HepG2 (cell line): Measurements from ENCODE around the gene PPP2R5D. TPM values are rescaled to one million over a fixed set of nuclear protein-coding genes. Genes with fewer than 3 reads are reported as not detected.

ENCODE experiments used
- CBX1 ChIP-seq: IDR thresholded peaks from one replicate; pipeline ENCODE4 v1.6.1; 2016; ENCODE audit warnings: antibody characterized with exemption, low read depth
- EEA1 ChIP-seq: sonication (generic); formaldehyde crosslinking; IDR thresholded peaks from 2 replicates; pipeline ENCODE4 v1.5.1; 2020; ENCODE audit warnings: mild to moderate bottlenecking, missing genetic modification reagents, borderline replicate concordance
- GATAD1 ChIP-seq: IDR thresholded peaks from 2 replicates; pipeline ENCODE4 v1.6.1; 2016; ENCODE audit warnings: missing genetic modification reagents, missing compliant biosample characterization
- HNF4A ChIP-seq: sonication (generic); formaldehyde crosslinking; IDR thresholded peaks from 2 replicates; pipeline ENCODE4 v1.4.0; 2020; ENCODE audit warnings: missing genetic modification reagents
- NBN ChIP-seq: fragments of 450-650 bp; conservative IDR thresholded peaks from 2 replicates; pipeline ENCODE4 v1.6.1; 2017
- NFIB ChIP-seq: sonication (generic); formaldehyde crosslinking; IDR thresholded peaks from 2 replicates; pipeline ENCODE4 v1.9.0; 2021; ENCODE audit warnings: missing genetic modification reagents, mild to moderate bottlenecking, borderline replicate concordance
- SIN3A ChIP-seq: IDR thresholded peaks from 2 replicates; pipeline ENCODE4 v1.6.1; 2011; ENCODE audit warnings: low read depth, mild to moderate bottlenecking, control low read depth, low read length, borderline replicate concordance
- TFAP4 ChIP-seq: sonication (generic); IDR thresholded peaks from 2 replicates; pipeline ENCODE4 v1.6.1; 2016; ENCODE audit warnings: low read depth, borderline replicate concordance
- TRIM22 ChIP-seq: fragments of 450-650 bp; IDR thresholded peaks from 2 replicates; pipeline ENCODE4 v1.6.1; 2017
- YEATS4 ChIP-seq: sonication (generic); formaldehyde crosslinking; IDR thresholded peaks from 2 replicates; pipeline ENCODE4 v1.4.0; 2020; ENCODE audit warnings: missing genetic modification reagents, borderline replicate concordance
- ZBTB37 ChIP-seq: sonication (generic); formaldehyde crosslinking; IDR thresholded peaks from 2 replicates; pipeline ENCODE4 v1.4.0; 2020; ENCODE audit warnings: mild to moderate bottlenecking, missing genetic modification reagents
- ZNF101 ChIP-seq: sonication (generic); formaldehyde crosslinking; IDR thresholded peaks from 2 replicates; pipeline ENCODE4 v1.4.0; 2020; ENCODE audit warnings: mild to moderate bottlenecking, low read depth, missing genetic modification reagents, borderline replicate concordance
- ZNF17 ChIP-seq: sonication (generic); formaldehyde crosslinking; IDR thresholded peaks from 2 replicates; pipeline ENCODE4 v1.5.0; 2020; ENCODE audit warnings: mild to moderate bottlenecking, missing genetic modification reagents
- ZNF264 ChIP-seq: sonication (generic); formaldehyde crosslinking; IDR thresholded peaks from 2 replicates; pipeline ENCODE4 v1.4.0; 2020; ENCODE audit warnings: missing genetic modification reagents
- ZNF280B ChIP-seq: sonication (generic); formaldehyde crosslinking; IDR thresholded peaks from 2 replicates; pipeline ENCODE4 v1.5.0; 2020; ENCODE audit warnings: missing genetic modification reagents, mild to moderate bottlenecking, borderline replicate concordance
- ZNF83 ChIP-seq: sonication (generic); formaldehyde crosslinking; IDR thresholded peaks from 2 replicates; pipeline ENCODE4 v1.4.0; 2020; ENCODE audit warnings: missing genetic modification reagents, mild to moderate bottlenecking, borderline replicate concordance
- polyA plus RNA-seq, 8 experiments: library from polyadenylated mRNA; depleted of rRNA in 3 of 8; stranded (reverse) in 7 of 8; unstranded in 1 of 8; fragments of >200 nt; fragmentation: Illumina TruSeq in 4 of 8; extraction: Trizol in 4 of 8; gene quantifications; 2 replicates each; pipeline versions ENCODE4 v1.2.1 to v1.2.3, GENCODE V29; 2011 to 2016; ENCODE audit warnings: low read depth in 4 of 8, missing spikeins in 1 of 8, mixed read lengths in 1 of 8; ENCODE audit not compliant: insufficient read depth in 1 of 8
- total RNA-seq, 5 experiments: library from RNA; depleted of rRNA; stranded (reverse); fragments of >200 nt; fragmentation: Illumina TruSeq; extraction: Trizol; gene quantifications; 2 replicates each; pipeline ENCODE4 v1.2.3, GENCODE V29; 2016; ENCODE audit warnings: low read depth in 1 of 5
- TF ChIP-seq, protein P1 (sequence below): sonication (generic); formaldehyde crosslinking; IDR thresholded peaks from 2 replicates; pipeline ENCODE4 v1.8.0; 2022; ENCODE audit warnings: mild to moderate bottlenecking, missing genetic modification reagents, borderline replicate concordance
- TF ChIP-seq, protein P2 (sequence below): sonication (generic); formaldehyde crosslinking; IDR thresholded peaks from 2 replicates; pipeline ENCODE4 v1.4.0; 2020; ENCODE audit warnings: missing genetic modification reagents

PPP2R5D gene
- total and polyA plus RNA-seq, 2 of the 13 experiments (the other 11 are each of a cell fraction or from before 2014, with no cell fraction given): 53.7 to 60.4 TPM

DNA sequence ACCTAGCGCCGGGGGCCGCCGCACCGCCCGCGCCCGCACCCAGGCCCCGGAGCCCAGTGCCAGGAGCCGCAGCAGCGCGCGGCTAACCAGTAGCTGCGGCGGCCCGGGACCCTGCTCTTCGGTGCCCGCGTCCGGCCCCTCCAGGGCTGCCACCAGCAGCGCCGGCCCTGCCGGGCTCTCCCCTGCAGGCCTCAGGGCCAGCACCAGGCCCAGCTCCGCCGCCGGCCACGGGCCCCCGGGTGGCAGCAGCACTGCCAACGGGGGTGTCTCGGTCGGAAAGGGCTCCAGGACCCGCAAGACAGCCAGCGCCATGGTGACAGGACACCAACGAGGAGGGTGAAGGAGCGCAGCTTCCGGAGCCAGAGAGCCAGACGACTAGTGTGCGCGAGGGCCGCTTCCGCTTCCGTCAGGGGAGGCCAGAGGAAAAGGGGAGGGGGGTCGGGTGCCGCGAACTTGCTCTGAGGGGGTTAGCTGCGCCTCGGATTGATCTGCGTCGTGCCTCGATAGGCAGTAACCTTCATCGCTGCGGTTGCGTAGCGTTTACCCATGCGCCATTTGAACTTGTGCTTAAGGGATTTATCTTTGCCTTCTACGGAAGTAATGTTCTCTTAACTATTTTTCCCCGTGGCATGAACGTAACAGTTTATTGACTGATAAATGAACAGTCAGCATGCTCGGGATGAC is 5.4 kb upstream of the PPP2R5D start, which contains the start of gene PEX6 (continued):
- TF ChIP-seq GATAD1 (CRISPR knock-in tag) (peak; percentile 90), SIN3A (peak; percentile 87), ZNF264 (peak; percentile 97), HNF4A (CRISPR knock-in tag) (no peak), EEA1 (no peak), TFAP4 (peak; percentile 41; the same call in 1 of the 2 replicates), NBN (no peak), ZBTB37 (no peak), ZNF83 (CRISPR knock-in tag) (no peak), ZNF17 (CRISPR knock-in tag) (no peak), CBX1 (peak; percentile 84), YEATS4 (peak; percentile 46; the same call in 1 of the 2 replicates), ZNF280B (CRISPR knock-in tag) (peak; percentile 58; the same call in 1 of the 2 replicates), ZNF101 (CRISPR knock-in tag) (peak; percentile 7; the same call in 1 of the 2 replicates), TRIM22 (no peak), NFIB (CRISPR knock-in tag) (no peak)
- TF ChIP-seq, protein P1, sequence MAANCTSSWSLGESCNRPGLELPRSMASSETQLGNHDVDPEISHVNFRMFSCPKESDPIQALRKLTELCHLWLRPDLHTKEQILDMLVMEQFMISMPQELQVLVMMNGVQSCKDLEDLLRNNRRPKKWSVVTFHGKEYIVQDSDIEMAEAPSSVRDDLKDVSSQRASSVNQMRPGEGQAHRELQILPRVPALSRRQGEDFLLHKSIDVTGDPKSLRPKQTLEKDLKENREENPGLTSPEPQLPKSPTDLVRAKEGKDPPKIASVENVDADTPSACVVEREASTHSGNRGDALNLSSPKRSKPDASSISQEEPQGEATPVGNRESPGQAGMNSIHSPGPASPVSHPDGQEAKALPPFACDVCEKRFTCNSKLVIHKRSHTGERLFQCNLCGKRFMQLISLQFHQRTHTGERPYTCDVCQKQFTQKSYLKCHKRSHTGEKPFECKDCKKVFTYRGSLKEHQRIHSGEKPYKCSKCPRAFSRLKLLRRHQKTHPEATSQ (CRISPR knock-in tag): no peak; the same call in 1 of the 2 replicates
- TF ChIP-seq, protein P2, sequence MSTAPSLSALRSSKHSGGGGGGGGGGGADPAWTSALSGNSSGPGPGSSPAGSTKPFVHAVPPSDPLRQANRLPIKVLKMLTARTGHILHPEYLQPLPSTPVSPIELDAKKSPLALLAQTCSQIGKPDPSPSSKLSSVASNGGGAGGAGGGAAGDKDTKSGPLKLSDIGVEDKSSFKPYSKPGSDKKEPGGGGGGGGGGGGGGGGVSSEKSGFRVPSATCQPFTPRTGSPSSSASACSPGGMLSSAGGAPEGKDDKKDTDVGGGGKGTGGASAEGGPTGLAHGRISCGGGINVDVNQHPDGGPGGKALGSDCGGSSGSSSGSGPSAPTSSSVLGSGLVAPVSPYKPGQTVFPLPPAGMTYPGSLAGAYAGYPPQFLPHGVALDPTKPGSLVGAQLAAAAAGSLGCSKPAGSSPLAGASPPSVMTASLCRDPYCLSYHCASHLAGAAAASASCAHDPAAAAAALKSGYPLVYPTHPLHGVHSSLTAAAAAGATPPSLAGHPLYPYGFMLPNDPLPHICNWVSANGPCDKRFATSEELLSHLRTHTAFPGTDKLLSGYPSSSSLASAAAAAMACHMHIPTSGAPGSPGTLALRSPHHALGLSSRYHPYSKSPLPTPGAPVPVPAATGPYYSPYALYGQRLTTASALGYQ: no peak
